ENCODE data around the gene PDZD2. TPM values are rescaled to one million over a fixed set of nuclear protein-coding genes. Genes with fewer than 3 reads are reported as not detected.
A peak's percentile ranks its signal among the peaks of the same experiment; 100 is the strongest.
"Not testable (repeated sequence)": the region's sequence is repeated elsewhere in the genome, so short reads cannot be mapped to it uniquely, and the experiment has no call there.

Gene PDZD2
- polyA plus RNA-seq, 6 donors from 2014 or later, result 0.05 to 0.24 (median 0.06) TPM; not detected in 1

- no peak overlapping the region for H3K4me3 Mint-ChIP-seq
- no peaks in the 10 kb centered on the region for H3K36me3 Mint-ChIP-seq
- no peak for DNase-seq
- peaks cover 0 to 8% (median 0%) of the 10 kb centered on the region in 3 donors for H3K27me3 Mint-ChIP-seq
- ATAC-seq (ENCODE audit: low read depth in 2 of 2), result no peak
- peaks cover 0 to 2% (median 0%) of the 10 kb centered on the region in 3 donors for H3K4me1 Mint-ChIP-seq
- H3K9me3 Mint-ChIP-seq, result peaks cover 0 to 2% (median 0%) of the 10 kb centered on the region in 7 donors
- H3K27ac Mint-ChIP-seq, result no peak overlapping the region
Observed at GRCh38 chr5:32030222-32030621, 391.3 kb downstream of the PDZD2 start.

GRCh38 chr5:32030686-32031085, 391.8 kb downstream of the PDZD2 start:
- Mint-ChIP-seq H3K27me3 (peaks cover 0 to 8% (median 0%) of the 10 kb centered on the region in 3 donors), H3K27ac (no peak overlapping the region), H3K36me3 (no peaks in the 10 kb centered on the region), H3K4me3 (peak overlapping the region in 1 of 8 donors; percentile 2), H3K9me3 (peaks cover 0 to 2% (median 0%) of the 10 kb centered on the region in 7 donors), H3K4me1 (peaks cover 0 to 2% (median 0%) of the 10 kb centered on the region in 3 donors)
- ATAC-seq (ENCODE audit: low read depth in 2 of 2), result no peak
- DNase-seq, result no peak

DNA sequence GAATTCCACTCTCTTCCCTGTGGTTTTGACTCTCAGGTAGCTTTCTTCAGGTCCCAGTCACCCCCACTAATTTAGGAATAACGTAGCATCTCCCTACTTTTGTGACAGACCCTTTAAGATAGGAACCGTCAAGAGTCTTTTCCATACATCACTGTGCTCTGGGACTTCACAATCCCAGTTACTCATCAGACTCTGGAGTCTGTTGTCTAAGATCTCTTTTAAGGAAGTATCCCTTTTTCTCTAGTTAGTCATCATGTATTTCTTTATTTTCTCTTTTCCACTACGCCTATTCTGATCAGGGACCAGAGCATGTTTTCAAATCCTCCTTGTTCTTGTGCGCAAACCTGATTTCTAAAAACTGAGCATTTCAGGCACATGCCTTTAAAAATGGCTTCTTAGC, 392.2 kb downstream of the PDZD2 start:
- Mint-ChIP-seq H3K36me3 (no peaks in the 10 kb centered on the region), H3K27me3 (peaks cover 0 to 8% (median 0%) of the 10 kb centered on the region in 3 donors), H3K27ac (no peak overlapping the region), H3K9me3 (peaks cover 0 to 2% (median 0%) of the 10 kb centered on the region in 7 donors), H3K4me3 (no peak overlapping the region), H3K4me1 (peaks cover 0 to 2% (median 0%) of the 10 kb centered on the region in 3 donors)
- DNase-seq (no peak), ATAC-seq (ENCODE audit: low read depth in 2 of 2) (no peak)

DNA sequence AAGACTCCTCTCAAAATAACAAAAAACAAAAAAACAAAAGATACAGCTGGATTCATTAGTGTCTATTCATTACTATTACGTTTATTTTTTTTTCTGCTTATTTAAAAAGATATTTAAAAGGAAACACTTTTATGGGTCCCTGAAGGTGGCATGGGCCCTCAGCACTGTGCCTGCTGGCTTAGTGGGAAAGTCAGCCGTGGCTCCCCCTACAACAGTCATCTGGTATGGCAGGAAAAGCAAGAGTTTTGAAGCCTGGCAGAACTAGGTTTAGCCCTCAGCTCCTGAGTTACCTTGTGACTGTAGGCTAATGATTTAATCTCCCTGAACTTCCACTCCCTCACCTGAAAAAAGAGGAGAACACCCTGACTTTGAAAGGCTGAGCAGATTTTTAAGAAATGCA, 399.6 kb downstream of the PDZD2 start:
- H3K4me3 Mint-ChIP-seq, result no peak overlapping the region
- H3K36me3 Mint-ChIP-seq, result no peaks in the 10 kb centered on the region
- H3K4me1 Mint-ChIP-seq, result peaks cover 0 to under 1% (median 0%) of the 10 kb centered on the region in 3 donors
- H3K27ac Mint-ChIP-seq, result no peak overlapping the region
- H3K9me3 Mint-ChIP-seq, result peaks cover 0 to 11% (median 2%) of the 10 kb centered on the region in 7 donors
- no peak for ATAC-seq (ENCODE audit: low read depth in 2 of 2)
- no peaks in the 10 kb centered on the region for H3K27me3 Mint-ChIP-seq
- no peak for DNase-seq

DNA sequence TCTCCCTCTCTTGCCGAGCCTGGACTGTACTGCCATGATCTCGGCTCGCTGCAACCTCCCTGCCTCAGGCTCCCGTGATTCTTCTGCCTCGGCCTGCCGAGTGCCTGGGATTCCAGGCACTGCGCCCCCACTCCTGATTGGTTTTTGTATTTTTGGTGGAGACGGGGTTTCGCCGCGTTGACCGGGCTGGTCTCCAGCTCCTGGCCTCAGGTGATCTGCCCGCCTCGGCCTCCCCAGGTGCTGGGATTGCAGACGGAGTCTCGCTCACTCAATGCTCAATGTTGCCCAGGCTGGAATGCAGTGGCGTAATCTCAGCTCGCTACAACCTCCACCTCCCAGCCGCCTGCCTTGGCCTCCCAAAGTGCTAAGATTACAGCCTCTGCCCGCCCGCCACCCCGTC, 400.2 kb downstream of the PDZD2 start:
- not testable (repeated sequence) for H3K27me3 Mint-ChIP-seq; DNase-seq; H3K4me3 Mint-ChIP-seq; H3K36me3 Mint-ChIP-seq; H3K27ac Mint-ChIP-seq; ATAC-seq (ENCODE audit: low read depth in 2 of 2); H3K4me1 Mint-ChIP-seq
- H3K9me3 Mint-ChIP-seq, result peaks cover 0 to 11% (median 2%) of the 10 kb centered on the region in 7 donors

DNA sequence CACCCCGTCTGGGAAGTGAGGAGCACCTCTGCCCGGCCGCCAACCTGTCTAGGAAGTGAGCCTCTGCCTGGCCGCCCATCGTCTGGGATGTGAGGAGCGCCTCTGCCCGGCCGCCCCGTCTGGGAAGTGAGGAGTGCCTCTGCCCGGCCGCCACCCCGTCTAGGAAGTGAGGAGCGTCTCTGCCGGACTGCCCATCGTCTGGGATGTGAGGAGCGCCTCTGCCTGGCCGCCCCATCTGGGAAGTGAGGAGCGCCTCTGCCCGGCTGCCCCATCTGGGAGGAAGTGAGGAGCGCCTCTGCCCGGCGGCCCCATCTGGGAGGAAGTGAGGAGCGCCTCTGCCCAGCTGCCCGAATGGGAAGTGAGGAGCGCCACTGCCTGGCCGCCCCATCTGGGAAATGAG, 400.7 kb downstream of the PDZD2 start:
- H3K9me3 Mint-ChIP-seq, result peaks cover 0 to 11% (median 2%) of the 10 kb centered on the region in 7 donors
- not testable (repeated sequence) for H3K27me3 Mint-ChIP-seq; H3K4me3 Mint-ChIP-seq; ATAC-seq (ENCODE audit: low read depth in 2 of 2); H3K27ac Mint-ChIP-seq; H3K36me3 Mint-ChIP-seq; DNase-seq; H3K4me1 Mint-ChIP-seq

GRCh38 chr5:32040181-32040695, 401.3 kb downstream of the PDZD2 start:
- not testable (repeated sequence) for H3K27me3 Mint-ChIP-seq; H3K27ac Mint-ChIP-seq; H3K4me3 Mint-ChIP-seq; H3K4me1 Mint-ChIP-seq; H3K36me3 Mint-ChIP-seq; ATAC-seq (ENCODE audit: low read depth in 2 of 2); DNase-seq
- peaks cover 0 to 11% (median 2%) of the 10 kb centered on the region in 7 donors for H3K9me3 Mint-ChIP-seq

DNA sequence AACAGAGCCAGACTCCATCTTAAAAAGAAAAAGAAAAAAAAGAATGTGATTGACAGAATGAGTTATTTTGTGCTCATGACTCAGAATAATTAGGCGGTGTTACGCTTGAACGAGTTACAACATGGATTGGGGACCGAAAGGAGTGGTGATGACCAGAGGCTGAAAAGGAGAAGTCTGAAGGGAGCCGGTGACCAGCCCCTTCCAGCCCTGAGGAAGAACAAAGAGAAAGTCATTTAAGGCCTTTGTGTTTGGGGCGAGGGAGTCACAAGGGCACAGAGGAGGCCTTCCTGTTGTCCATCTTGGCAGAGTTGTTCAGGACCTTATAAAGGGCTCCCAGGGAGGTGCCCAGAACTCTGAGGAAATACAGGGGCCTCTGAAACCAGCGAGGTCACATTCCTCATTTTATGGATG, 403.6 kb downstream of the PDZD2 start:
- Mint-ChIP-seq H3K4me3 (no peak overlapping the region), H3K27me3 (no peaks in the 10 kb centered on the region), H3K36me3 (no peaks in the 10 kb centered on the region), H3K9me3 (peaks cover 0 to 9% (median 2%) of the 10 kb centered on the region in 7 donors), H3K27ac (no peak overlapping the region), H3K4me1 (no peaks in the 10 kb centered on the region)
- no peak for DNase-seq
- no peak for ATAC-seq (ENCODE audit: low read depth in 2 of 2)

DNA sequence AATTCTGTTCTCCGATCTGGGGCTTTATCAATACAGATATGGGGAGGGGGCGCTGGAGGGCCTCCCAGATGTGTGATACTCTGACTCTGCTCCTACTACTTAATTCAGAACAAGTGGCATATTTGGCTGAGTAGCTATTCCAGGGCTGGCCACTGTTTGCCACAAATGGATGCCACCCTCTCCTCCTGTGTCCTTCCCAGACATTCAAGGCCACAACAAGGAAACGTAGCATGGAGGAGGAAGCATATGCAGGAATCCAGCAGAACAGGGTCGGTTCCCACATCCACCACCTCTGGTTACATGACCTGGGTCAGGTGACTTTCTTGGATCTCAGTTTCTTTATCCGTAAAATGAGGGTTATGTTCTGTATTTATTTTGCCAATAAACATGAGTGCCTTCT, 404.2 kb downstream of the PDZD2 start:
- Mint-ChIP-seq H3K4me3 (no peak overlapping the region), H3K36me3 (no peaks in the 10 kb centered on the region), H3K4me1 (no peaks in the 10 kb centered on the region), H3K27me3 (no peaks in the 10 kb centered on the region), H3K9me3 (peaks cover 0 to 8% (median 2%) of the 10 kb centered on the region in 7 donors), H3K27ac (peak overlapping the region in 1 of 6 donors; percentile 86)
- ATAC-seq (ENCODE audit: low read depth in 2 of 2), result no peak
- DNase-seq, result no peak

GRCh38 chr5:32044434-32044833, 405.5 kb downstream of the PDZD2 start:
- peak overlapping the region in 1 of 6 donors; percentile 5 for H3K27ac Mint-ChIP-seq
- no peak for DNase-seq
- no peaks in the 10 kb centered on the region for H3K36me3 Mint-ChIP-seq
- no peak for ATAC-seq (ENCODE audit: low read depth in 2 of 2)
- H3K27me3 Mint-ChIP-seq, result no peaks in the 10 kb centered on the region
- H3K4me1 Mint-ChIP-seq, result no peaks in the 10 kb centered on the region
- H3K9me3 Mint-ChIP-seq, result peaks cover 0 to 4% (median 2%) of the 10 kb centered on the region in 7 donors
- no peak overlapping the region for H3K4me3 Mint-ChIP-seq

GRCh38 chr5:32044939-32045338, 406.0 kb downstream of the PDZD2 start:
- Mint-ChIP-seq H3K27ac (no peak overlapping the region), H3K9me3 (peaks cover 0 to 4% (median 2%) of the 10 kb centered on the region in 7 donors), H3K4me1 (no peaks in the 10 kb centered on the region), H3K36me3 (no peaks in the 10 kb centered on the region), H3K4me3 (no peak overlapping the region), H3K27me3 (no peaks in the 10 kb centered on the region)
- DNase-seq (no peak), ATAC-seq (ENCODE audit: low read depth in 2 of 2) (no peak)

DNA sequence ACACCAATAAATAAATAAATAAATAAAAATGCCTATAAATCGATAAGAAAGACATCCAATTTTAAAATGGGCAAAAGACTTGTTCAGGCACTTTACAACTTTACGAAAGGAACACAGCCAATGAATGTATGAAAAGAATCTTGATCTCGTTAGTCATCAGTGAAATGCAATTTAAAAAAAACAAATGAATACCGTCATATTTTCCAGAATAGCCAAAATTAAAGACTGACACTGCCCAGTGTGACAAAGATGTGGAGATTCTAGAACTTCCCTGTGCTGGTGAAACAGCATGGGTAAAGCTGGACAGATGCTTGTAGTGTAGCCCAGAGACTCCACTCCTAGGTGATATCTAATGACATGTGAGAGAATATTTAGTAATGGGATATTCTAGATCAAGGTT, 408.1 kb downstream of the PDZD2 start:
- Mint-ChIP-seq H3K4me1 (no peaks in the 10 kb centered on the region), H3K27ac (no peak overlapping the region), H3K9me3 (peaks cover 0 to 2% (median 0%) of the 10 kb centered on the region in 7 donors), H3K27me3 (no peaks in the 10 kb centered on the region), H3K4me3 (no peak overlapping the region), H3K36me3 (no peaks in the 10 kb centered on the region)
- ATAC-seq (ENCODE audit: low read depth in 2 of 2) (no peak), DNase-seq (no peak)

DNA sequence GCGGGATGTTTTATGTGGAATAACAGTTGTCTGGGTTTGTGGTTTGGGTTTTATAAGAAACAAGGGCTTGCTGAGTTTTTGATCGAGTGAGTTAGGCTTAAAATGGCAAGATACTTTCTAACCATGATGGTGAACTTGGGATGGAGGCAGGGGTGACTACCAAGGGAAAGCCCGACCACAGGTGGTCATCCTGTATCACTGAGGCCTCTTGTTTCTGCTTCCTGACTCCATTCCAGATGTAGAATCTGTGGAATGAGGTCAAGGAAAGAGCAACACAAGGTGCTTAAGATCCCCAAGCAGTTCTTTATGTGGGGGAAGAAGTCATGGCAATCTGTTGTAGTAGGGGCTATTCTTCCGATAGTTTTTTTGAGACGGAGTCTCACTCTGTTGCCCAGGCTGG, 412.9 kb downstream of the PDZD2 start:
- ATAC-seq (ENCODE audit: low read depth in 2 of 2) (no peak), DNase-seq (no peak)
- Mint-ChIP-seq H3K36me3 (no peaks in the 10 kb centered on the region), H3K9me3 (no peaks in the 10 kb centered on the region), H3K27me3 (no peaks in the 10 kb centered on the region), H3K4me1 (no peaks in the 10 kb centered on the region), H3K27ac (no peak overlapping the region), H3K4me3 (no peak overlapping the region)

DNA sequence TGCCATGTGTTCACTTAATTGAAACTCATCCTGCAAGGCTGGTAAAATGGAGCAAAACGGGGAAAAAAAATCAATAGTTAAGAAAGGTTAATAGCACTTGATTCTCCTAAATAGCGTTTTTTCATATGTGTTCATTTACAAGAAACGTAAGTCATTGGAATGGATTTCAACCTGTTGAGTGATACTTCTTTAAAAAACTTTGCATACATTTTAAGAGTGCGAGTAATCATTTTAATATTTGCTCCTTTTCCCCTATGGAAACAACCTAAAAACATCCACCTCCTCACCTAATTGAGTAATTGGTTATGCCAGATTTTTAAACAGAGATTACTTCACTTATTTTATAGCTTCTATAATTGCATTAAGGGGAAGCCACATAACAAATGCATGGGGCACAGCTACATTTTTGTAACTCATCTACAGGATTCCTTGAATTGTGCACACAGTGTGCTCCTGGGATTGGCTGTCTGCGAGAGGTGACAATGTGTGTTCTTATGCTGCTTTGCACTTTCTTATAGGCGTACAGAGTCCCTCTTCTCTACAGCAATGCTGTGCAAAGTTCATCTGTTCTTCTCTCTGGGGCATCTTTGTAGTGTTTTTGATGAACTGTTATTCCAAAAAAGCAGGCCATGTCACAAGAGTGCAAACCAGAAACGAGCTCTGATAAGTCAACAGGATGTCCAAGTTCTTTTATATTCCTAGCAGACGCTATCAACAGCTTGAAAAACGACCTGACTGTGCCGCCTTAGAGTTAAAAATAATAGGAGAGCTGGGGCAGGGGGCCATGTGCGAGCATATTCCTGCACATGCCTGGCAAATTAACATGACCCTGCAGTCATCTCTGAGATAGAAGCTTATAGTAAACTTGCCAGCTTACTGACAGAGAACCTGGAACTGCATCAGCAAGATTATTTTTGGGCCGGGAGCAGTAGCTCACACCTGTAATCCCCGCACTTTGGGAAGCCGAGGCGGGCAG, 417.2 kb downstream of the PDZD2 start:
- ATAC-seq (ENCODE audit: low read depth in 2 of 2) (no peak), DNase-seq (no peak)
- H3K4me3 Mint-ChIP-seq, result no peak overlapping the region
- no peaks in the 10 kb centered on the region for H3K27me3 Mint-ChIP-seq
- H3K9me3 Mint-ChIP-seq, result peaks cover 0 to 2% (median 0%) of the 10 kb centered on the region in 7 donors
- H3K4me1 Mint-ChIP-seq, result no peaks in the 10 kb centered on the region
- H3K27ac Mint-ChIP-seq, result peak overlapping the region in 1 of 6 donors; percentile 73
- no peaks in the 10 kb centered on the region for H3K36me3 Mint-ChIP-seq
